Endothelial cell of umbilical vein (primary cell): ENCODE measurements around the gene DUOXA1.
A peak's percentile ranks its signal among the peaks of the same experiment; 100 is the strongest.

Experiments
- EZH2 ChIP-seq: IDR thresholded peaks from 2 replicates; pipeline ENCODE4 v1.6.1; 2012; ENCODE audit warnings: borderline replicate concordance, low read depth, mild to moderate bottlenecking, moderate library complexity, low read length, inconsistent platforms; ENCODE audit not compliant: severe bottlenecking
- MAX ChIP-seq: IDR thresholded peaks from 2 replicates; pipeline ENCODE4 v1.6.1; 2011; ENCODE audit not compliant: insufficient read depth, insufficient read length
- POLR2A ChIP-seq: IDR thresholded peaks from 2 replicates; pipeline ENCODE4 v1.6.1; 2012; ENCODE audit warnings: low read depth, mild to moderate bottlenecking, control low read depth, low read length
- POLR2AphosphoS5 ChIP-seq: IDR thresholded peaks from 2 replicates; pipeline ENCODE4 v1.6.1; 2012; ENCODE audit warnings: low read depth, mild to moderate bottlenecking, control low read depth, low read length, moderate library complexity; ENCODE audit not compliant: insufficient read depth
- TF ChIP-seq, protein P1 (sequence below), 2 donors: IDR thresholded peaks; 1 replicate in 1 of 2; 2 replicates in 1 of 2; pipeline ENCODE4 v1.5.1; 2011; ENCODE audit warnings: low read length in 2 of 2, mild to moderate bottlenecking in 2 of 2, moderate library complexity in 2 of 2, control low read depth in 1 of 2, inconsistent platforms in 1 of 2, low read depth in 1 of 2; ENCODE audit not compliant: insufficient read depth in 1 of 2; ENCODE audit errors: extremely low read depth in 1 of 2

- TF ChIP-seq, protein P1, sequence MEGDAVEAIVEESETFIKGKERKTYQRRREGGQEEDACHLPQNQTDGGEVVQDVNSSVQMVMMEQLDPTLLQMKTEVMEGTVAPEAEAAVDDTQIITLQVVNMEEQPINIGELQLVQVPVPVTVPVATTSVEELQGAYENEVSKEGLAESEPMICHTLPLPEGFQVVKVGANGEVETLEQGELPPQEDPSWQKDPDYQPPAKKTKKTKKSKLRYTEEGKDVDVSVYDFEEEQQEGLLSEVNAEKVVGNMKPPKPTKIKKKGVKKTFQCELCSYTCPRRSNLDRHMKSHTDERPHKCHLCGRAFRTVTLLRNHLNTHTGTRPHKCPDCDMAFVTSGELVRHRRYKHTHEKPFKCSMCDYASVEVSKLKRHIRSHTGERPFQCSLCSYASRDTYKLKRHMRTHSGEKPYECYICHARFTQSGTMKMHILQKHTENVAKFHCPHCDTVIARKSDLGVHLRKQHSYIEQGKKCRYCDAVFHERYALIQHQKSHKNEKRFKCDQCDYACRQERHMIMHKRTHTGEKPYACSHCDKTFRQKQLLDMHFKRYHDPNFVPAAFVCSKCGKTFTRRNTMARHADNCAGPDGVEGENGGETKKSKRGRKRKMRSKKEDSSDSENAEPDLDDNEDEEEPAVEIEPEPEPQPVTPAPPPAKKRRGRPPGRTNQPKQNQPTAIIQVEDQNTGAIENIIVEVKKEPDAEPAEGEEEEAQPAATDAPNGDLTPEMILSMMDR (IDR thresholded peaks at IDR 0.05; ENCODE audit: extremely low read depth in 1 of 2, insufficient read depth in 1 of 2, low read depth in 1 of 2, low read length in 2 of 2): no peak
- TF ChIP-seq EZH2: peak; percentile 68
- TF ChIP-seq POLR2AphosphoS5: no peak
- TF ChIP-seq MAX: no peak
- TF ChIP-seq POLR2A: no peak
Observed at GRCh38 chr15:45113380-45113990, 16.2 kb downstream of the DUOXA1 start.
